Measurements from ENCODE around the gene ASCC3.
"Not testable (repeated sequence)": the region's sequence is repeated elsewhere in the genome, so short reads cannot be mapped to it uniquely, and the experiment has no call there.

ASCC3 gene

DNA sequence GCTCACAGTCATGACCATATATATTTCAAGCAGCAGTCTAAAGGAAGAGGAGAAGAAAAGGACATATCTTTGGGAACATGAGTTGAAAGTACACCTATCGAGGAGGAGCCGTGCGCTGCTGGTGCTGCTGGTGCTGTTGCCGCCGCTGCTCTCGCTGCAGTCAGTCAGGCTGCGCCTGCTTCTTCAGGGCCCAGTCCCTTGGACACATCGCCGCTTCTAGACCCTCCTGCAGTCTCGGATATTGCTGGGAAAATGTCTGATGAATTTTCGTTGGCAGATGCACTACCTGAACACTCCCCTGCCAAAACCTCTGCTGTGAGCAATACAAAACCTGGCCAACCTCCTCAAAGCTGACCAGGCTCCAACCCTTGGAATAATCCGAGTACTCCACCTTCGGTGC, 8.2 kb upstream of the ASCC3 start:
- no peak for DNase-seq (ENCODE audit: low read depth, low spot score)

DNA sequence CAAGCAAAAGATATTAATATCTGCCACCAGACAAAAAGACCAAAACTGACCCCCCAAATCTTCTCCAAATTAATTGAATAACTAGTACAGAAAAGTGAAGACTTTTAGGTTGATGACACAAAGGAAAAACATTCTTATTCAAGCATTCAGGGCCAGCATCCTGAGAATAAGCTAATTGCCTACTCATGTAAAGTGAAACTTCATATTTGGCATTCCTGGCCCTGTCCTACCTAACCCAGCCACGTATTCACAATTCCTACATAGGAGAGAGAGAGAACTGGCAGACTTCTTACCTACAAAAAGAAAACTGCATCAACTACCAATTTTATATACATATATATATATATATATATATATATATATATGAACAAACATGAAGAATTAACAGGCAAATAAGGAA, 4.9 kb upstream of the ASCC3 start:
- no peak for DNase-seq (ENCODE audit: low read depth, low spot score)

DNA sequence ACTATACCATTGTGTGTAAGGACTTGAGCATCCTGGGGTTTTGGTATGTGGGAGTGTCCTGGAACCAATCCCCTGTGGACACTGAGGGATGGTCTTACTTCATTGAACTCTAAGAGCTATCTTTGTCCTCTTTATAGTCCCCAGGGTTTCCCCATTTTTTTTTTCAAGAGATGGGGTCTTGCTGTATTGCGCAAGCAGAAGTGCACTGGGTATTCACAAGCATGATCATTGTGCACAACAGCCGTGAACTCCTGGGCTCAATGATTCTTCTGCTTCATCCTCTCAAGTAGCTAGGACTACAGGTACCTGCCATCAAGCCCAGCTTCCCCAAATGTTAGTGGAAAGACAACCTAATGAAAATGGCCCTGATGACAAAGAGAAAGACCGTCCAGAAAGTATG, 2.2 kb upstream of the ASCC3 start:
- DNase-seq (ENCODE audit: low read depth, low spot score), result no peak

DNA sequence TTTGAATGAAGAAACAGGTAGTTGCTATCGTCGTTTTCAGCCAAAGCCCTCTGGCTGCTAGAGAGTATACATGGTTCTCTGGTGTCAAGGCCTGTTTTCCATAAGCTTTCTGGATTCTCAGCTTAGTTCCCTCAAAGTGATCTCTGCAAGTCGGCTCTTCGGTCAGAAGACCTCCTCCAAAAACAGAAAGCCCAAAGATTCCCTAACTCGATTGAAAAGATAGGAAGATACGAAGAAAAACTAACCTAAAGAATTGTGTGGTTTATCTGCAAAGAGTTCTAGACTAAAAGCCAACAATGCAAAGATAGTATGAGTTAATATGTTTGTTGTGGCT, 545 bp upstream of the ASCC3 start:
- DNase-seq (ENCODE audit: low read depth, low spot score), result no peak

DNA sequence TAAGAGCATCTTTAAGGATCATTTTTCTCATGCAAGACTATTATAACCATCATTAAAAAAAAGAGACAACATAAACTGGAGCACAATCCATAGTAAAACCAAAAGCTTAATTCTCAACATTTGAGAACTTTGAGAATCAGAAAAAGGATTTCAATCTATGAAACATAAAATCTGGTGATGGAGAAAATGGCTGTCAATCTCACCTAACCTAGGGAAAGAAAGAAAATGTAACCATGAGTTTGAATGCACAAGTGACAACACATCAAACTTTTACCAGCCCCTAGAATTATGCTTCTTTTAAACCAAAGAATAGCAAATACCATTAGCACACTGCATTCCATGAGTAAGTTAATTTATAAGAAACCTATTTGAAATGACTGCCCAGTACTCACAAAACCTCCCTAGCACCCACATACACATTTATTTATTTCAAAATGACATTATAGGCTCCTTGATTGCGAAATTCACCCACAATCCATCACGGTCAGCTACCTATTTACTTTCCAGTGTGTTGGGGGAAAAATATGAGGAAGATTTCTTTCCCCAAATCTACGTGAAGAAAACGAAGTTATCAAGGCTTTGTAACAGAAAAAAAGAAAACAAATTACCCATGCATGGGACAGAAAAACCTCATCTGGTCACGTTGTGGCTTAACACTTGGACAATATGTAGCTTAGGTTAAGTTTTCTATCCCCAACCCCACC, 828 bp downstream of the ASCC3 start:
- DNase-seq (ENCODE audit: low read depth, low spot score), result no peak

DNA sequence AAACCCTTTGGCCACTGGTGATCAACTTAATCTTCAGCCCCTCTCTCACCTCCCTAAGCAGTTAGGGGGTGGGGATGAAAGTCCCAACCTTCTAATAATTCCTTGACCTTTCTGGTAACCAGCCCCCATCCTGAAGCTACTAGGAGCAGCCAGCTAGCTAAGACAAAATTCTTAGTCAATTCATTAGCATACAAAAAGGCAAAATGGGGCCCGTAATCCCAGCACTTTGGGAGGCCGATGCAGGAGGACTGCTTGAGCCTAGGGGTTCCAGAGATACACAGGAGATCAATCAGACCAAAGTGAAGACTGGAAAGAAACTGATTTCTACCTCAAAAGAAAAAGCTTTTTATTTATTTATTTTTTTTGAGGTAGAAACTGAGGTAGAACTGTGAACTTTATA, 1.8 kb downstream of the ASCC3 start:
- no peak for DNase-seq (ENCODE audit: low read depth, low spot score)

DNA sequence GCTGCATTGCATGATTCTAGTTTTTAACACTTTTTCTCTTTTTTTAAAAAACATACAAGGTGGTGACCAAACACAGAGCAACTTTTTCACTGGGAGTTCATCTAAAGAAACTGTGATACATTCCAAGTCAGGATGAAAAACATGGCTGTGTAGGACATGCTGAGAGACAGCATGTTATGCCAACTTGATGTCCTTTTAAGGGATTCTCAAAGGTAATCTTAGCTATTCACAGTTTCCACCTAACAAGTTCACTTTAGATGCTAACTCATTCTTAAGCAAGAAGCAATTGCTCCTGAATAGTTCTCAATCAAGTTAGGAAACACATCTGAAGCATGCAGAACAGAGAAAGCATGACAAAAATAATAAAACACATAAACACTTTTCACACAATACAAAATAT, 3.3 kb downstream of the ASCC3 start:
- DNase-seq (ENCODE audit: low read depth, low spot score), result no peak

DNA sequence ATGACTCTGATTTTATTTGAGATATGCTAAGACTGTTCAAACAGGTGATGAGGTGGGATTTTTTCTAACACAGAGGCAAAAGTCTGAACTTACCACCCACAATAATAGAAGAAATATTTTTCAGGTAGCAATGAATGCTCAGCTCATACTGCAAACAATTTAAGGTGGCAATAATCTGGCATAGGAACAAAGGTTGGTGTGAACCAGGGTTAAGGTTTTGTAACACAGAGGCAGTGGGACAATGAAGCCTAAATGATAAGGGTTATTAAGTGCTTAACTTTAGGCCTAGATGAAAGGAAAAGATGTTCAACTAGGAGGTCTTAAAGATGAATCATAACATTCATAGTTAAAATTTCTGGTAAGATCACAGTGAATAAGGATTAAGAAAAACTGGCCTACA, 4.9 kb downstream of the ASCC3 start:
- no peak for DNase-seq (ENCODE audit: low read depth, low spot score)

DNA sequence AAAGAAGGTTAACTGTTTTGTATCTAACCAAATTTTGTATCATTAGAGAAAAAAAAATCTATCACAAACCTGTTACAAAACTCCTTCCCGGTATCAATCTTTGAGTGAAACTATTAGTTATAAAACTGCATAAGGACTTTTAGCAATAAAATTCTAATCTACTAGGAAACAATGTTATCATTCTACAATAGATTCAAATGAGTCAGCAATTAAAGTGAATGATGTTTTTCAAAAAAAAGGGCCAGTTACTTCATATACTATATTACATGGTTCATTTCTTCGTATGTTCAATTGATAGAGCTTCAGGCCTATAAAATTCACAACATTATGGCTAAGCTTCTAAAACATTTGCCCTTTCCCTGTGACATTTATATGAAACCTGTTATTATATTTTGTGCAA, 15.6 kb downstream of the ASCC3 start:
- no peak for DNase-seq (ENCODE audit: low read depth, low spot score)

DNA sequence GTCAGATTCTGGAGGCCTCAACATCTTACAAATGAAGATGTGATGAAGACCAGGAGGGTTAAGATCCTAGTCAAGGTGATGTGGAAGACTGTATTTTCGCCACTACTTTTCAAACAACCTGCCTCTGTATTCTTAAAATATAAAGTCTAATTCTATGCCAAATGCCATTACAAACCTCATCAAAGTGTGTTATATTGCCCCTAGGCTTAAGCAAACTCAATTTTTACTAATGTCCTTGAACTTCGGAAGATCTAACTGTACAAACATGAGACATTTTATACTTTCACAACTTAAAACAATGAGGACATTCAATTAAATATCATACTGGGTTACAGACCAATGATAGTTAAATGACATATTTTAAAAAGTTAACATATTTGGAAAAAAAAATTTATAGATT, 19.1 kb downstream of the ASCC3 start:
- no peak for DNase-seq (ENCODE audit: low read depth, low spot score)

DNA sequence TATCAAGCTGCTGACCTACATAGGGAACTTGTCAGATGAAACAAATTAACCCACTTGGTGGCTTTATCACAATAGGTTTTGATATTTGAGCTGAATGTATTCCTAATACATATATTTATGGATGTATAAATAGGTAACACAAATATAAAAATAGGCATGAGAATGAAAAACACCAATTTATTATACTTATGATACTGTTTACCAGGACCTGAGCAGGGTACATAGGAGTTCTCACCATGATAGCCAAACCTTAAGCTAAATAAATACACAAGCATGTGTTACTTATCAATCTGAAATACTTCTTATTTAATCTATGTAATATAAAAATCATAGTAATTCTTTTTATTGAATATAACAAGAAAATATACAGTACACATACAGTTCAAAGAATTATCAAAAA, 25.0 kb downstream of the ASCC3 start:
- DNase-seq (ENCODE audit: low read depth, low spot score), result no peak

DNA sequence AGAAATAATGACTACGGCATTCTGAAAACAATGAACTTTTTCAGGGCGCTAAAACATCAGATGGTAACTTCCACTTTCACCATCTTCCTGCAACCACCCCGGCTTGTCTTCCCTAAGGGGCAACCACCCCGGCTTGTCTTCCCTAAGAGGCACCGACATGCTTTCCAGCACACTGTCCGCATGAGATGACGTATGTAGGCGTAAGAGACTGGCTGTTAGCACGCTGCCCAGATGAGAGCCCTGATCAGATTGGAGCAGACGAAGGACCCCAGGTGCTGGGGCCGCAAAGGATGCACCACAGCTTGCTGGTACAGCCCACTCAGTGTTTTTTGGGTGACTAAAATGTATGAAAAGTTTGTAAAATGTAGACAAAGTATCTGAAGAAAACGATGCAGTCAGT, 29.3 kb downstream of the ASCC3 start:
- DNase-seq (ENCODE audit: low read depth, low spot score), result no peak

DNA sequence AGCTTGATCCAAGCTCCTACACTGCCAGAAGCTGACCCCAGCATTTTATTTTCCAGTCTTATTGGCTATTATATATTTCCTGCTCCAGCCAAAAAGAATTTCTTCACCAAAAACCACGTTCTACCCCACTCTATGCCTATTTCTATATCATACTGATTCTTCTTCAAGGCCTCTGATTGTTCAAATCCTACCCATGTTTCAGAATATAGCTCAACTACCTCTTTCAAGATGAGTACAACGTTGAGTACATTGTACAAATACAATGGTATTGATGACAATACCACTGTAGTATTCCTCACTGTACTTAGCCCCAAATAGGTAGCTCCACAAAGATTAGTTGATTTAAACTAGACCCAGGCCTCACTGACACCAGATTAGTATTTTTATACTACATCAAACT, 31.0 kb downstream of the ASCC3 start:
- DNase-seq (ENCODE audit: low read depth, low spot score), result no peak

DNA sequence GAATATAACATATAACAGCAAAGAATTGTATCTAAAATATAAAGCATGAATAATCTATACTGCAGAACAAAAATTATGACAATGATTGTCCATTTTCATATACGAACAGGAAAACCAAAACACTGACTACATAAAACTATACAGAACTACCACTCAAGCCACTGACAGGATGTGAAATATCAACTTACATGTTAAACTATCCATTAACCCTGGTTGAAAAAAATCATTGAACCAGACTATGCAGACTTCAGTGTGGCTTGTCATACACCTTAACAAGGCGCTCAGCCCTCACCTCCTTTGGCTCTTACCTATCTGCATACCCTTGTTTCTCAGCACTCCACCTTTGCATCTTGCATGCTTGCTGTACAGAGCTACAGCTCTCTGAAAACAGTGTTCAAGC, 34.9 kb downstream of the ASCC3 start:
- no peak for DNase-seq (ENCODE audit: low read depth, low spot score)

DNA sequence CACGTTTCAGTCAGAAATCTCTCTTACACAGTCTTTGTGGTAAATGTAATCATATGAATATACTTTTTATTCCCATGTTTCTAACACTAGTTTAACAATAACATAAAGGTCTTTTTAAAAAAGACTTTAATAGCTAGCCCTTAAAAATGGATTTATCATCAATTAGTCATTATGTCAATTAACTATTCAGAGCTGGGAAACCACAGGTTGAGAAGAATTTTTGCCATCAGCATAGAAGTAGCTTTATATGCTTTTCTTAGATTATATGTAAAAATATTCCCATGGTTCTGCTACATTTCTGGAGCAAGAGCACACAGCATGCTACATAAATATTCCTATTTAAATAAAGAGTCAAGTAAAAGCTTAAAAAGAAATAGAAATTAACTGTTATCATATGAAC, 35.5 kb downstream of the ASCC3 start:
- no peak for DNase-seq (ENCODE audit: low read depth, low spot score)

DNA sequence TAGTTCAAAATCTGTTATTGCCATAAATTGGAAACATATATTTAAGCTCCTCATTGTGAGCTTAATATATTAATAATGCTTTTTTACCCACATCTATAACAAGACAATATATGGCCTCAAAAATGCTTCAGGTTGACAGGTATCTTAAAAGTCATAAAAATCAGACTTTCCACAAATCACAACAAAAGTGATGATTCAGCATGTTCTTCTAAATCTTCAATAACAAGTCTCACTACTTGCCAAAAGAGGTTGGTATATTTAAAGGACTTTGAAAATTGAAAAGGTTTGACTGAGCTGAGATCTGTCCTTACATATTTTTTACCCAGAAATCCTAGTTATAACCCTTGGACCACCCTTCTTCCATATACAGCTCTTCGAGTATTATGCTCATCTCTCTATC, 41.7 kb downstream of the ASCC3 start:
- no peak for DNase-seq (ENCODE audit: low read depth, low spot score)

DNA sequence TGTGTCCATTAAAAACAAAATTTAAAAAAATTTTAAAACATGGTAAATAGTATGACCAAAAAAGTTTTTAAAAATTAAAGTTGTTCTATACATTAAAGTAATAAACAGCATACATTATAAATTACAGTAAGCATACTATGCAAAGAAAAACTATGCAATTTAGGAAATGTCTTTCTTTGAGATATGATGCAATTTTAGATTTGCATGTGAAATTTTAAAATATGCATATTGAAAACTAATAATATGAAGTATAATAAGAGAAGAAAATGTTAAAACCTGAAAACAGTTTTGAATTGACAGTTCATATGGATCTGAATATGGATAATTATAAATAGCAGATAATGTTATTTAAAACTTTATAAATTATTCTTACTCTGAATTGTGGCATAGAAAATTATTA, 43.1 kb downstream of the ASCC3 start:
- DNase-seq (ENCODE audit: low read depth, low spot score), result no peak

DNA sequence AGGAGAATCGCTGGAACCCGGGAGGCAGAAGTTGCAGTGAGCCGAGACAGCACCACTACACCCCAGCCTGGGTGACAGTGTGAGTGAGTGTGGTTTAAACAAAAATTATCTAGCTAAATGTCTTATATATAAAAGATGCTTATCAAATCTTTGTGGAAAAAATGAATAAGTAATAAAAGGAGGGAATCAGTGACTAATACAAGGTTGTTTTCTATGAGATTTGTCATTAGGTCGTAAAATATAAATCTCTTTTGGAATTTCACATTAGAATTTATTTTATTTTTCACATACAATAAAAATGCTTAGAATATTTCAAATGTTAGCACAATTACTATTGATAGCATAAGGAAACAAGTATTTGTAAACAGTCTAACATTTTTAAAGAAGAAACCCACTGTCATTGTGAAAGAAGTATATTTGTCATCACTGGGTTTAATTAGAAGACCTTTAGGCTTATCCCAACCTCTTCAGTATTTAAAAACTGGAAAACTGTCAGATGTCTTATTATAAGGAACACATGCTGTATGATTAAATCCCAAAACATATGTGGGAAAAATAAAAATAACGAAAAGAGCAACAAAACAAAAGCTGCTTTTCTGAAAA, 47.1 kb downstream of the ASCC3 start:
- DNase-seq (ENCODE audit: low read depth, low spot score), result no peak

DNA sequence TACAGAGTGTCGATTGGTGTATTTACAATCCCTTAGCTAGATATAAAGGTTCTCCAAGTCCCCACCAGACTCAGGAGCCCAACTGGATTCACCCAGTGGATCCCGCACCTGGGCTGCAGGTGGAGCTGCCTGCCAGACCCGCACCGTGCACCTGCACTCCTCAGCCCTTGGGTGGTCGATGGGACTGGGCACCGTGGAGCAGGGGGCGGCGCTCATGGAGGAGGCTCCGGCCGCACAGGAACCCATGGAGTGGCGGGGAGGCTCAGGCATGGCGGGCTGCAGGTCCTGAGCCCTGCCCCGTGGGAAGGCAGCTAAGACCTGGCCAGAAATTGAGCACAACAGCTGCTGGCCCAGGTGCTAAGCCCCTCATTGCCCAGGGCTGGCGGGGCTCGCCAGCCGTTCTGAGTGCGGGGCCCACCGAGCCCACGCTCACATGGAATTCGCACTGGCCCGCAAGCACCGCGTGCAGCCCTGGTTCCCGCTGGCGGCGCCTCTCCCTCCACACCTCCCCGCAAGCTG, 52.0 kb downstream of the ASCC3 start:
- not testable (repeated sequence) for DNase-seq (ENCODE audit: low read depth, low spot score)

DNA sequence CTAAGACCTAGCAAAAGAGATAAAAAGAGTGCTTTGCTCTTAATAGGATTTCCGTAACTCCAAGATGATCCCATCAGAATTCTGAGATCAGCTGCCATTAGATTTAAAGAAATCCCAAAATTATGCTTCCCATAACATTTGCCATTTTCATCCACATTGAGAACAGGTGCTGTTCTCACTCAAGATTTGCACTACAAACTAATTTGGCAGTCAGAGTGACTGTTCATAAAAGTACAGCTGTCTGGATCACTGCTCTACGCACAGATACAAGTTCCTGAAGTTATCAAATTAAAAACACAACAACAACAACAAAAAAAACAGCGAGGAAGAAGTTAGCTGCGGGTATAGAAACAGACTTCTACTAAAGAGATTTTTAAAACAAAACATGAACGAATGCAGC, 58.1 kb downstream of the ASCC3 start:
- no peak for DNase-seq (ENCODE audit: low read depth, low spot score)

DNA sequence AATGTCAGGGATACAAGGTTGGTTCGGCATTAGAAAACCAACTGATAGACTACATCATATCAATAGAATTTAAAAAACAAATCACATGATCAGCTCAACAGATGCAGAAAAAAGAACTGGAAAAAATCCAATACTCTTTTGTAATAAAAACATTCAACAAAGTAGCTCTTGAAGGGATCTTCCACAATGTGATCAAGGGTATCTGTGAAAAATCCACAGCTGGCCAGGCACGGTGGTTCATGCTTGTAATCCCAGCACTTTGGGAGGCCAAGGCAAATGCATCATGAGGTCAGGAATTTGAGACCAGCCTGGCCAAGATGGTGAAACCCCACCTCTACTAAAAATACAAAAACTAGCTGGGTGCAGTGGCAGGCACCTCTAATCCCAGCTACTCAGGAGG, 63.1 kb downstream of the ASCC3 start:
- no peak for DNase-seq (ENCODE audit: low read depth, low spot score)

DNA sequence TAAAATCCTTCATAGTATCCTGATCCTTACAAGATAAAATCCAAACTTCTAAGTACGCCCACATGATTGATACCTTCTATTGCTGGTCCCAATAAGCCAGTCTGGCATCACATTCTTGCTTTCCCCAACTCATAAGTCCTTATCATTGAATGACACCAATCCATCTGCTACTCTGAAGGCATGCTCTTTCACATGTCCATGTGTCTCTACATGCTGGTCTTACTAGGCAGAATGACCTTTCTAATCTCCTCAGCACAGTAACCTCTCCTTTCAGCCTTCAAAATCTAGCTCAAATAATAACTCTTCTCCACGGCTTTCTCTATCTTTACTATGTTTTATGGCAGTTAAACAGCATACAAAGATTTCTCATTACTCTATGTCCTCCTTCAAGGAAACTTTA, 71.1 kb downstream of the ASCC3 start:
- DNase-seq (ENCODE audit: low read depth, low spot score), result no peak

DNA sequence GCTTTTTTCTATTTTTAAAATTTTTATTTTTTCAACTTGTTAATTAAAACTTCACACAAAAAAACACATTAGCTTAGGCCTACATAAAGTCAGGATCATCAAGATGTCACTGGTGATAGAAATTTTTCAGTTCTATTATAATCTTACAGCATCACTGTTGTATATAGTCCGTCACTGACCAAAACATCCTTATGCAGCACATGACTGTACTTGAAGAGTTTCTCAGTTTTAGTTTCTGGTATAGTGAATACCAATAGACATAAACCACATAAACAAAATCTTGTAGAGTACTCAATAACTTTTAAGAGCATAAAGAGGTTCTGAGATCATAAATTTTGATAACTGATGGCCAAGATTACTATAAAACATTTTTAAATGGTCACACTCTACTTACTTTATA, 71.8 kb downstream of the ASCC3 start:
- DNase-seq (ENCODE audit: low read depth, low spot score), result no peak
